Astrocyte (in vitro differentiated cells and primary cell): ENCODE measurements around the gene UCK1. TPM values are rescaled to one million over a fixed set of nuclear protein-coding genes. Genes with fewer than 3 reads are reported as not detected.

Experiments used
- DNase-seq: peaks from one replicate; pipeline ENCODE4 v3.0.0-alpha.2; 2010; ENCODE audit warnings: low read depth
- FAIRE-seq: peaks from 2 replicates; lab custom pipeline; 2011; peaks lifted over from hg19 to GRCh38; lab: Jason Lieb, UNC
- H2AFZ ChIP-seq: 2 replicates; pipeline ENCODE4 v1.6.0; 2012; ENCODE audit warnings: low read depth, low read length, inconsistent platforms
- H3K27ac ChIP-seq: 2 replicates; pipeline ENCODE4 v1.5.1; 2011; ENCODE audit warnings: low read depth, low read length, inconsistent platforms
- H3K27me3 ChIP-seq: 2 replicates; pipeline ENCODE4 v1.6.0; 2011; ENCODE audit warnings: low read length, inconsistent platforms; ENCODE audit not compliant: insufficient read depth
- H3K36me3 ChIP-seq: 2 replicates; pipeline ENCODE4 v1.5.1; 2011; ENCODE audit warnings: low read length, inconsistent platforms; ENCODE audit not compliant: insufficient read depth
- H3K4me1 ChIP-seq: 2 replicates; pipeline ENCODE4 v1.5.1; 2011; ENCODE audit warnings: low read length, inconsistent platforms; ENCODE audit not compliant: insufficient read depth
- H3K4me2 ChIP-seq: 2 replicates; pipeline ENCODE4 v1.6.0; 2012; ENCODE audit warnings: low read length, inconsistent platforms
- H3K4me3 ChIP-seq: 2 replicates; pipeline ENCODE4 v1.5.1; 2011; ENCODE audit warnings: low read depth, mild to moderate bottlenecking, low read length, inconsistent platforms; ENCODE audit not compliant: insufficient read depth
- H3K79me2 ChIP-seq: 2 replicates; pipeline ENCODE4 v1.6.0; 2012; ENCODE audit warnings: mild to moderate bottlenecking, low read length, inconsistent platforms; ENCODE audit not compliant: insufficient read depth
- H3K9ac ChIP-seq: 2 replicates; pipeline ENCODE4 v1.6.0; 2012; ENCODE audit warnings: mild to moderate bottlenecking, low read length, inconsistent platforms
- H3K9me3 ChIP-seq: 2 replicates; pipeline ENCODE4 v1.5.1; 2012; ENCODE audit warnings: low read depth, mild to moderate bottlenecking, low read length, inconsistent platforms; ENCODE audit not compliant: insufficient read depth
- H4K20me1 ChIP-seq: 2 replicates; pipeline ENCODE4 v1.6.0; 2012; ENCODE audit warnings: low read length, inconsistent platforms; ENCODE audit not compliant: insufficient read depth
- H3K27ac Mint-ChIP-seq: one replicate; pipeline ENCODE4 v1.8.0; 2021; ENCODE audit warnings: mild to moderate bottlenecking, mixed read lengths; ENCODE audit not compliant: unreplicated experiment
- H3K27me3 Mint-ChIP-seq: one replicate; pipeline ENCODE4 v1.8.0; 2021; ENCODE audit warnings: low read depth, mixed read lengths; ENCODE audit not compliant: unreplicated experiment
- H3K36me3 Mint-ChIP-seq: one replicate; pipeline ENCODE4 v1.8.0; 2021; ENCODE audit warnings: low read depth, mixed read lengths; ENCODE audit not compliant: unreplicated experiment
- H3K4me1 Mint-ChIP-seq: one replicate; pipeline ENCODE4 v1.8.0; 2021; ENCODE audit warnings: low read depth, mixed read lengths; ENCODE audit not compliant: unreplicated experiment
- H3K4me3 Mint-ChIP-seq: one replicate; pipeline ENCODE4 v1.8.0; 2021; ENCODE audit warnings: mild to moderate bottlenecking, moderate library complexity, mixed read lengths; ENCODE audit not compliant: unreplicated experiment
- H3K9me3 Mint-ChIP-seq: one replicate; pipeline ENCODE4 v1.8.0; 2021; ENCODE audit warnings: mild to moderate bottlenecking, mixed read lengths; ENCODE audit not compliant: unreplicated experiment
- CTCF ChIP-seq: IDR thresholded peaks from 2 replicates; pipeline ENCODE4 v1.5.1; 2011; ENCODE audit warnings: low read depth, mild to moderate bottlenecking, inconsistent platforms, low read length, moderate library complexity; ENCODE audit not compliant: insufficient read depth
- EZH2 ChIP-seq: IDR thresholded peaks from 2 replicates; pipeline ENCODE4 v1.6.1; 2012; ENCODE audit warnings: mild to moderate bottlenecking, low read length, inconsistent platforms; ENCODE audit not compliant: insufficient read depth
- total RNA-seq: library from RNA; stranded (reverse); gene quantifications from 2 replicates; pipeline ENCODE4 v1.2.1, GENCODE V29; 2021

Gene UCK1
- total RNA-seq, 1 donor from 2014 or later: 15.4 TPM

GRCh38 chr9:131505012-131505411 lies 26.1 kb downstream of the UCK1 start:
- no peak for DNase-seq
- FAIRE-seq: no peak
- Histone ChIP-seq H3K27me3 (no peaks in the 10 kb centered on the region), H4K20me1 (peaks cover 35% of the 10 kb centered on the region), H3K27ac (no peak overlapping the region), H3K36me3 (peaks cover 15% of the 10 kb centered on the region), H2AFZ (no peak overlapping the region), H3K9ac (no peak overlapping the region), H3K4me1 (peaks cover 9% of the 10 kb centered on the region), H3K4me2 (no peak overlapping the region), H3K9me3 (no peaks in the 10 kb centered on the region), H3K79me2 (peaks cover 9% of the 10 kb centered on the region), H3K4me3 (no peak overlapping the region)
- peaks cover 30% of the 10 kb centered on the region for H3K36me3 Mint-ChIP-seq
- no peaks in the 10 kb centered on the region for H3K27me3 Mint-ChIP-seq
- no peak overlapping the region for H3K4me3 Mint-ChIP-seq
- H3K9me3 Mint-ChIP-seq: peaks cover 2% of the 10 kb centered on the region
- no peak overlapping the region for H3K27ac Mint-ChIP-seq
- H3K4me1 Mint-ChIP-seq: peaks cover 21% of the 10 kb centered on the region
- TF ChIP-seq CTCF: no peak
- TF ChIP-seq EZH2: no peak

GRCh38 chr9:131503626-131504465 lies 27.2 kb downstream of the UCK1 start:
- H3K4me3 ChIP-seq: peak overlapping the region; percentile 74
- peaks cover 9% of the 10 kb centered on the region for H3K4me1 ChIP-seq
- H3K27ac ChIP-seq: no peak overlapping the region
- peaks cover 20% of the 10 kb centered on the region for H3K36me3 ChIP-seq
- H3K4me2 ChIP-seq: peak overlapping the region; percentile 94
- TF ChIP-seq CTCF: no peak
- peak; percentile 20 for TF ChIP-seq EZH2
- H3K9me3 Mint-ChIP-seq: peaks cover 2% of the 10 kb centered on the region
- peaks cover 27% of the 10 kb centered on the region for H3K36me3 Mint-ChIP-seq
- no peaks in the 10 kb centered on the region for H3K27me3 ChIP-seq
- DNase-seq: no peak
- peaks cover 9% of the 10 kb centered on the region for H3K79me2 ChIP-seq
- FAIRE-seq: no peak
- H3K4me3 Mint-ChIP-seq: peak overlapping the region; percentile 91
- H3K27me3 Mint-ChIP-seq: no peaks in the 10 kb centered on the region
- peaks cover 45% of the 10 kb centered on the region for H4K20me1 ChIP-seq
- H2AFZ ChIP-seq: peak overlapping the region; percentile 20
- H3K9me3 ChIP-seq: no peaks in the 10 kb centered on the region
- H3K9ac ChIP-seq: peak overlapping the region; percentile 81
- H3K4me1 Mint-ChIP-seq: peaks cover 21% of the 10 kb centered on the region
- H3K27ac Mint-ChIP-seq: peak overlapping the region; percentile 88
